ENCODE measurements around the gene CNN3. TPM values are rescaled to one million over a fixed set of nuclear protein-coding genes. Genes with fewer than 3 reads are reported as not detected.

Gene CNN3
- total RNA-seq, 1 experiment from 2014 or later: 183 TPM

DNA sequence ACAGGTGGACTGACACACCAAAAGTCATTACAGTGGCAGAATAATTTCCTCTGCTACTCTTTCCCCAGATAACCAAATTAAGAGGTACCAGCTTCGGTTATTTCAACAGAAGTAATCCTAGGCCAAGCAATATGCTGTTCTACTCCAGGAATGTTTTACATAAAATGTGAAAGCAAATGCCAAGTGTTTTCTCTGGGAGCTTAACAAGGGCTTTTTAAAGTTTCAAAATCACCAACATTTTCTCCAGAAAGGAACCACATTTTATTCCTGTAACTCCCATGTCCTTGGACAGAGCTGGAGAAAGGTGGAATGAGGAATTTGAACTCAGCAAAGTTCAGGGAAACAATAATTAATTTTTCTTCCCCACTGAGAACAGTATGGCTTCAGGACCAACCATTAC is 27.2 kb downstream of the CNN3 start:
- Mint-ChIP-seq H3K4me3 (no peak overlapping the region), H3K27me3 (ENCODE audit: low read depth) (peaks cover 3% of the 10 kb centered on the region; the same call in 1 of the 2 replicates), H3K36me3 (peaks cover 71% of the 10 kb centered on the region), H3K9me3 (no peaks in the 10 kb centered on the region), H3K4me1 (peaks cover 16% of the 10 kb centered on the region), H3K27ac (no peak overlapping the region)
- ATAC-seq (no peak), DNase-seq (ENCODE audit: low spot score) (no peak)
- TF ChIP-seq, protein P1, sequence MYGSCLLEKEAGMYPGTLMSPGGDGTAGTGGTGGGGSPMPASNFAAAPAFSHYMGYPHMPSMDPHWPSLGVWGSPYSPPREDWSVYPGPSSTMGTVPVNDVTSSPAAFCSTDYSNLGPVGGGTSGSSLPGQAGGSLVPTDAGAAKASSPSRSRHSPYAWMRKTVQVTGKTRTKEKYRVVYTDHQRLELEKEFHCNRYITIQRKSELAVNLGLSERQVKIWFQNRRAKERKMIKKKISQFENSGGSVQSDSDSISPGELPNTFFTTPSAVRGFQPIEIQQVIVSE (CRISPR knock-in tag; IDR thresholded peaks at IDR 0.05; ENCODE audit: borderline replicate concordance): no peak
- no peak for TF ChIP-seq ZNF121 (CRISPR knock-in tag; IDR thresholded peaks at IDR 0.05)
- no peak for TF ChIP-seq ZNF396 (CRISPR knock-in tag; IDR thresholded peaks at IDR 0.05; ENCODE audit: borderline replicate concordance)
- TF ChIP-seq, protein P2, sequence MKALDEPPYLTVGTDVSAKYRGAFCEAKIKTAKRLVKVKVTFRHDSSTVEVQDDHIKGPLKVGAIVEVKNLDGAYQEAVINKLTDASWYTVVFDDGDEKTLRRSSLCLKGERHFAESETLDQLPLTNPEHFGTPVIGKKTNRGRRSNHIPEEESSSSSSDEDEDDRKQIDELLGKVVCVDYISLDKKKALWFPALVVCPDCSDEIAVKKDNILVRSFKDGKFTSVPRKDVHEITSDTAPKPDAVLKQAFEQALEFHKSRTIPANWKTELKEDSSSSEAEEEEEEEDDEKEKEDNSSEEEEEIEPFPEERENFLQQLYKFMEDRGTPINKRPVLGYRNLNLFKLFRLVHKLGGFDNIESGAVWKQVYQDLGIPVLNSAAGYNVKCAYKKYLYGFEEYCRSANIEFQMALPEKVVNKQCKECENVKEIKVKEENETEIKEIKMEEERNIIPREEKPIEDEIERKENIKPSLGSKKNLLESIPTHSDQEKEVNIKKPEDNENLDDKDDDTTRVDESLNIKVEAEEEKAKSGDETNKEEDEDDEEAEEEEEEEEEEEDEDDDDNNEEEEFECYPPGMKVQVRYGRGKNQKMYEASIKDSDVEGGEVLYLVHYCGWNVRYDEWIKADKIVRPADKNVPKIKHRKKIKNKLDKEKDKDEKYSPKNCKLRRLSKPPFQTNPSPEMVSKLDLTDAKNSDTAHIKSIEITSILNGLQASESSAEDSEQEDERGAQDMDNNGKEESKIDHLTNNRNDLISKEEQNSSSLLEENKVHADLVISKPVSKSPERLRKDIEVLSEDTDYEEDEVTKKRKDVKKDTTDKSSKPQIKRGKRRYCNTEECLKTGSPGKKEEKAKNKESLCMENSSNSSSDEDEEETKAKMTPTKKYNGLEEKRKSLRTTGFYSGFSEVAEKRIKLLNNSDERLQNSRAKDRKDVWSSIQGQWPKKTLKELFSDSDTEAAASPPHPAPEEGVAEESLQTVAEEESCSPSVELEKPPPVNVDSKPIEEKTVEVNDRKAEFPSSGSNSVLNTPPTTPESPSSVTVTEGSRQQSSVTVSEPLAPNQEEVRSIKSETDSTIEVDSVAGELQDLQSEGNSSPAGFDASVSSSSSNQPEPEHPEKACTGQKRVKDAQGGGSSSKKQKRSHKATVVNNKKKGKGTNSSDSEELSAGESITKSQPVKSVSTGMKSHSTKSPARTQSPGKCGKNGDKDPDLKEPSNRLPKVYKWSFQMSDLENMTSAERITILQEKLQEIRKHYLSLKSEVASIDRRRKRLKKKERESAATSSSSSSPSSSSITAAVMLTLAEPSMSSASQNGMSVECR (CRISPR knock-in tag; IDR thresholded peaks at IDR 0.05; ENCODE audit: borderline replicate concordance): no peak
- TF ChIP-seq OVOL2 (CRISPR knock-in tag; IDR thresholded peaks at IDR 0.05; ENCODE audit: borderline replicate concordance): no peak
- no peak for TF ChIP-seq CBFB (CRISPR knock-in tag; IDR thresholded peaks at IDR 0.05; ENCODE audit: low read depth)
- no peak for TF ChIP-seq KAT7 (CRISPR knock-in tag; IDR thresholded peaks at IDR 0.05; ENCODE audit: borderline replicate concordance)
- no peak for TF ChIP-seq NR3C1 (CRISPR knock-in tag; conservative IDR thresholded peaks at IDR 0.05; ENCODE audit: low read depth)
- TF ChIP-seq RELA (CRISPR knock-in tag; IDR thresholded peaks at IDR 0.05; ENCODE audit: borderline replicate concordance): no peak
- TF ChIP-seq FOXK1 (CRISPR knock-in tag; IDR thresholded peaks at IDR 0.05): no peak
- TF ChIP-seq, protein P3, sequence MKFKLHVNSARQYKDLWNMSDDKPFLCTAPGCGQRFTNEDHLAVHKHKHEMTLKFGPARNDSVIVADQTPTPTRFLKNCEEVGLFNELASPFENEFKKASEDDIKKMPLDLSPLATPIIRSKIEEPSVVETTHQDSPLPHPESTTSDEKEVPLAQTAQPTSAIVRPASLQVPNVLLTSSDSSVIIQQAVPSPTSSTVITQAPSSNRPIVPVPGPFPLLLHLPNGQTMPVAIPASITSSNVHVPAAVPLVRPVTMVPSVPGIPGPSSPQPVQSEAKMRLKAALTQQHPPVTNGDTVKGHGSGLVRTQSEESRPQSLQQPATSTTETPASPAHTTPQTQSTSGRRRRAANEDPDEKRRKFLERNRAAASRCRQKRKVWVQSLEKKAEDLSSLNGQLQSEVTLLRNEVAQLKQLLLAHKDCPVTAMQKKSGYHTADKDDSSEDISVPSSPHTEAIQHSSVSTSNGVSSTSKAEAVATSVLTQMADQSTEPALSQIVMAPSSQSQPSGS (CRISPR knock-in tag; IDR thresholded peaks at IDR 0.05; ENCODE audit: borderline replicate concordance, low read depth): no peak
- TF ChIP-seq, protein P4, sequence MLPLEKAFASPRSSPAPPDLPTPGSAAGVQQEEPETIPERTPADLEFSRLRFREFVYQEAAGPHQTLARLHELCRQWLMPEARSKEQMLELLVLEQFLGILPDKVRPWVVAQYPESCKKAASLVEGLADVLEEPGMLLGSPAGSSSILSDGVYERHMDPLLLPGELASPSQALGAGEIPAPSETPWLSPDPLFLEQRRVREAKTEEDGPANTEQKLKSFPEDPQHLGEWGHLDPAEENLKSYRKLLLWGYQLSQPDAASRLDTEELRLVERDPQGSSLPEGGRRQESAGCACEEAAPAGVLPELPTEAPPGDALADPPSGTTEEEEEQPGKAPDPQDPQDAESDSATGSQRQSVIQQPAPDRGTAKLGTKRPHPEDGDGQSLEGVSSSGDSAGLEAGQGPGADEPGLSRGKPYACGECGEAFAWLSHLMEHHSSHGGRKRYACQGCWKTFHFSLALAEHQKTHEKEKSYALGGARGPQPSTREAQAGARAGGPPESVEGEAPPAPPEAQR (CRISPR knock-in tag; IDR thresholded peaks at IDR 0.05): no peak
- TF ChIP-seq GRHL2 (CRISPR knock-in tag; IDR thresholded peaks at IDR 0.05; ENCODE audit: insufficient replicate concordance, severe bottlenecking): no peak
- TF ChIP-seq NR2C2 (CRISPR knock-in tag; IDR thresholded peaks at IDR 0.05): no peak
- TF ChIP-seq, protein P5, sequence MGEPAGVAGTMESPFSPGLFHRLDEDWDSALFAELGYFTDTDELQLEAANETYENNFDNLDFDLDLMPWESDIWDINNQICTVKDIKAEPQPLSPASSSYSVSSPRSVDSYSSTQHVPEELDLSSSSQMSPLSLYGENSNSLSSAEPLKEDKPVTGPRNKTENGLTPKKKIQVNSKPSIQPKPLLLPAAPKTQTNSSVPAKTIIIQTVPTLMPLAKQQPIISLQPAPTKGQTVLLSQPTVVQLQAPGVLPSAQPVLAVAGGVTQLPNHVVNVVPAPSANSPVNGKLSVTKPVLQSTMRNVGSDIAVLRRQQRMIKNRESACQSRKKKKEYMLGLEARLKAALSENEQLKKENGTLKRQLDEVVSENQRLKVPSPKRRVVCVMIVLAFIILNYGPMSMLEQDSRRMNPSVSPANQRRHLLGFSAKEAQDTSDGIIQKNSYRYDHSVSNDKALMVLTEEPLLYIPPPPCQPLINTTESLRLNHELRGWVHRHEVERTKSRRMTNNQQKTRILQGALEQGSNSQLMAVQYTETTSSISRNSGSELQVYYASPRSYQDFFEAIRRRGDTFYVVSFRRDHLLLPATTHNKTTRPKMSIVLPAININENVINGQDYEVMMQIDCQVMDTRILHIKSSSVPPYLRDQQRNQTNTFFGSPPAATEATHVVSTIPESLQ (CRISPR knock-in tag; IDR thresholded peaks at IDR 0.05): no peak
- no peak for TF ChIP-seq ZBTB21 (CRISPR knock-in tag; IDR thresholded peaks at IDR 0.05; ENCODE audit: borderline replicate concordance)
- no peak for TF ChIP-seq IRF2 (CRISPR knock-in tag; IDR thresholded peaks at IDR 0.05; ENCODE audit: borderline replicate concordance, low read depth)
- no peak for TF ChIP-seq FOXP1 (CRISPR knock-in tag; IDR thresholded peaks at IDR 0.05; ENCODE audit: borderline replicate concordance)
- TF ChIP-seq, protein P6, sequence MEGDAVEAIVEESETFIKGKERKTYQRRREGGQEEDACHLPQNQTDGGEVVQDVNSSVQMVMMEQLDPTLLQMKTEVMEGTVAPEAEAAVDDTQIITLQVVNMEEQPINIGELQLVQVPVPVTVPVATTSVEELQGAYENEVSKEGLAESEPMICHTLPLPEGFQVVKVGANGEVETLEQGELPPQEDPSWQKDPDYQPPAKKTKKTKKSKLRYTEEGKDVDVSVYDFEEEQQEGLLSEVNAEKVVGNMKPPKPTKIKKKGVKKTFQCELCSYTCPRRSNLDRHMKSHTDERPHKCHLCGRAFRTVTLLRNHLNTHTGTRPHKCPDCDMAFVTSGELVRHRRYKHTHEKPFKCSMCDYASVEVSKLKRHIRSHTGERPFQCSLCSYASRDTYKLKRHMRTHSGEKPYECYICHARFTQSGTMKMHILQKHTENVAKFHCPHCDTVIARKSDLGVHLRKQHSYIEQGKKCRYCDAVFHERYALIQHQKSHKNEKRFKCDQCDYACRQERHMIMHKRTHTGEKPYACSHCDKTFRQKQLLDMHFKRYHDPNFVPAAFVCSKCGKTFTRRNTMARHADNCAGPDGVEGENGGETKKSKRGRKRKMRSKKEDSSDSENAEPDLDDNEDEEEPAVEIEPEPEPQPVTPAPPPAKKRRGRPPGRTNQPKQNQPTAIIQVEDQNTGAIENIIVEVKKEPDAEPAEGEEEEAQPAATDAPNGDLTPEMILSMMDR (IDR thresholded peaks at IDR 0.05): no peak
- TF ChIP-seq, protein P7, sequence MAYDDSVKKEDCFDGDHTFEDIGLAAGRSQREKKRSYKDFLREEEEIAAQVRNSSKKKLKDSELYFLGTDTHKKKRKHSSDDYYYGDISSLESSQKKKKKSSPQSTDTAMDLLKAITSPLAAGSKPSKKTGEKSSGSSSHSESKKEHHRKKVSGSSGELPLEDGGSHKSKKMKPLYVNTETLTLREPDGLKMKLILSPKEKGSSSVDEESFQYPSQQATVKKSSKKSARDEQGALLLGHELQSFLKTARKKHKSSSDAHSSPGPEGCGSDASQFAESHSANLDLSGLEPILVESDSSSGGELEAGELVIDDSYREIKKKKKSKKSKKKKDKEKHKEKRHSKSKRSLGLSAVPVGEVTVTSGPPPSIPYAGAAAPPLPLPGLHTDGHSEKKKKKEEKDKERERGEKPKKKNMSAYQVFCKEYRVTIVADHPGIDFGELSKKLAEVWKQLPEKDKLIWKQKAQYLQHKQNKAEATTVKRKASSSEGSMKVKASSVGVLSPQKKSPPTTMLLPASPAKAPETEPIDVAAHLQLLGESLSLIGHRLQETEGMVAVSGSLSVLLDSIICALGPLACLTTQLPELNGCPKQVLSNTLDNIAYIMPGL (CRISPR knock-in tag; IDR thresholded peaks at IDR 0.05): no peak
- POLR2A ChIA-PET: no interaction called here
- CTCF ChIA-PET: interaction anchor here (2.7 kb wide), 1 partner anchor 144 kb away, joined by 8 read pairs; no protein-coding TSS in a partner anchor
